ENCODE results near the gene MRAS. TPM values are rescaled to one million over a fixed set of nuclear protein-coding genes. Genes with fewer than 3 reads are reported as not detected.

The MRAS gene
- total and polyA plus RNA-seq, 2 of the 13 experiments (the other 11 are each of a cell fraction or from before 2014, with no cell fraction given), result 8.8 to 36.2 TPM

- TF ChIP-seq STAT6 (CRISPR knock-in tag; IDR thresholded peaks at IDR 0.05; ENCODE audit: borderline replicate concordance), result no peak
These were observed 14.2 kb downstream of the MRAS start (continued) for GRCh38 chr3:138362538-138362937.

GRCh38 chr3:138363322-138363721 is 14.9 kb downstream of the MRAS start:
- no peak for ATAC-seq
- Histone ChIP-seq H3K4me3 (replicated peaks in 1 of 3; ENCODE audit: insufficient read depth in 1 of 3, low read depth in 2 of 3, low read length in 3 of 3) (no peak overlapping the region), H3K9me3 (ENCODE audit: low read length) (no peaks in the 10 kb centered on the region), H3K4me1 (ENCODE audit: insufficient read depth, low read length) (peaks cover 47% of the 10 kb centered on the region), H3K27me3 (ENCODE audit: control insufficient read depth in 1 of 2, insufficient read depth in 2 of 2, low read length in 2 of 2) (no peaks in the 10 kb centered on the region), H3K9ac (ENCODE audit: insufficient read depth, low read depth, low read length) (no peak overlapping the region), H3K27ac (ENCODE audit: extremely low read length, insufficient read depth, low read length) (no peak overlapping the region), H4K20me1 (ENCODE audit: insufficient read depth, low read length) (no peaks in the 10 kb centered on the region), H3K79me2 (ENCODE audit: insufficient read depth, low read length) (no peaks in the 10 kb centered on the region), H2AFZ (ENCODE audit: low read length) (no peak overlapping the region), H3K36me3 (replicated peaks in 1 of 2; ENCODE audit: control insufficient read depth in 1 of 2, insufficient read depth in 2 of 2, low read length in 2 of 2) (no peaks in the 10 kb centered on the region), H3K4me2 (ENCODE audit: low read depth, low read length) (no peak overlapping the region)
- ChIA-PET CTCF (ENCODE audit: low intra/inter-chr PET ratio, low total read pairs) (no interaction called here), POLR2A (interaction anchor here (1.3 kb wide), 1 partner anchor 15 kb away, joined by 4 read pairs; the partner anchor contains the start of gene MRAS)
- WGBS (ENCODE audit: low lambda C conversion rate), result 96% methylated on average over 4 of the region's 4 CpGs
- in situ Hi-C loops (cut with HindIII; ENCODE audit: extremely low pct_ligation_motif_present, low pct_unique_long_range_greater_than_20kb) (no loop called here), intact Hi-C loops (cut with micrococcal nuclease; ENCODE audit: unreplicated experiment) (loop anchor here (5.0 kb wide), 1 partner anchor 34 kb away; no protein-coding TSS in a partner anchor)
- no peak for DNase-seq (ENCODE audit: low spot score)
- no TSS peak for BruUV-seq (replicated peaks)
- no peak for FAIRE-seq
- TF ChIP-seq NFRKB (IDR thresholded peaks at IDR 0.05) (no peak), ZNF574 (CRISPR knock-in tag; IDR thresholded peaks at IDR 0.05) (no peak), JUND (CRISPR knock-in tag; IDR thresholded peaks at IDR 0.05) (no peak)
